ENCODE data around the gene PTH1R. TPM values are rescaled to one million over a fixed set of nuclear protein-coding genes. Genes with fewer than 3 reads are reported as not detected.

Gene PTH1R
- under 0.01 TPM for total RNA-seq

DNA sequence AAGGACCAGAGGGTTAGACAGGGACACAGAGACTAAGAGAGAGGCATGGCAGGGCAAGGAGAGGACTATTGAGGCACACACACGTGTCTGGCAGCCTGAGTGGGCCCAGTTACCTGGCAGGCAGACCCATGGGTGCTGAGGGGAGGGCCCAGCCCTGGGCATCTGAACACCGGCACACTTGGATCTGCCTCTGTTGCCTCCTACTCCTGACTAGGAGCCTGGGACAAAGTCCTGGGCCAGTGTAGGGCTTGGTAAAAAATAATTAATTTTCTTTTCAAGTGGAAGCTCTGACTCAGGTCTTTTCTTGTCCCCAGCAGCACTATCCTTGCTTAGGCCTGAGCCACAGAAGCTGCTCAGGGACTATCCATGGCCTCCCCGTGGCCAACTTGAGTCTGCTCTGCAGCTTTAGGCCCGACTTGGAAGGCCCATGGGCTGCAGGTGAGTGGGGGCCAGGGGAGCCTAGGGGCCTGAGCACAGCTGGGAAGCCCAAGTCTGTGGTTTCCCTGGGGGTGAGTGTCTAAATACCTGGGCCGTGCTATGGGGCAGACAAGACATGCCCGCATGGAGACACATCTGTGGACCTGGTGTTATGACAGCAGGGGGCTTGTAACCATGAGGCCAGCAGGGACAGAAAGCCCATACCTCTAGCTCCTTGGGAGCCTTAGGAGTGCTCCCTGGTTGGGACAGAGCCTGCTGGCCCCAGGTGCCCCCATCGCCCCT is at the start of gene PTH1R:
TSS of gene PTH1R (plus strand) at position 316 of the 720 bp plus-strand sequence. CDS start 5,839 bp downstream, outside the sequence.
- DNase-seq (ENCODE audit: low read depth in 2 of 3, low spot score in 2 of 3): no peak

DNA sequence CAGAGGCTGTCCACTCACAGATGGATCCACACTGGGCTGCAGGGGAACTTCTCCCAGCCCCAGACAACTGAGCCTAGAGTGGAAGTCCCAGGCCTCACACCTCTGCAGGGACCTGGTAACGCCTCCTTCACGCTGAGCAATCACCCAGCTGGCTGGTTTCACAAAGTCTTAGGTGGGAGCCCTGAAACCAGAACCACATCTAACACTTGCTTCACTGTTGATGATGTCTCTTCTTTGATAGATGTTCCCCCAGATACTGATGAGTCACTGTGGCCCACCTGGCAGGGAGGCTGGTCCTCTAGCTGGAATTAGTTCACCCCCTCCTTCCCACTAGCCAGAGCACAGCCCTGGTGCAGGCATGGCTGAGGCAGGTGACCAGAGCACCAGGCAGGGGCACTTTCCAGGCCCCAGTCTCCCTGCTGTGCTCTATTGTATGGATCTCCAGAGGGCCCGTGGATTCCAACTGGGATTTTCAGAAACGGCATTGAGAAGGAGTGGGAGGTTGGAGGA is 47.8 kb upstream of the PTH1R start:
- DNase-seq (ENCODE audit: low read depth in 2 of 3, low spot score in 2 of 3): no peak

DNA sequence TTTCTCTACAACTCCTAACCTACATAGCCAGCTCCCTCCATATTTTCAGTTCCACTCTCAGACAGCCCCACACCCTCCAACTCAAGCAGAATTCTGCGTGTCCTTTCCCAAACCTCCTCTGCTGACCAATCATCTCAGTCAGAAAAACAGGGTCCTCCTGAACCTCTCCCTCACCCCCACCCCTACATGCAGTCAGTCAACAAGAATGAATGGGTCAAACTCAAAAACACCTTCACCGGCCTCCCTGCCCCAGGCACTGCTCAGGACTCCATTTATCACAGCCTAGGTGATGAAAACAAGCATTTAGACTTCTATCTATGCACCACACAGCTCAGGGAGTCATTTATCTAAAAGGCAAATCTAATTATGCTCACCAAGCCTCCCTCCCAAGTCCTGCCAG is 46.7 kb upstream of the PTH1R start:
- no peak for DNase-seq (ENCODE audit: low read depth in 2 of 3, low spot score in 2 of 3)

DNA sequence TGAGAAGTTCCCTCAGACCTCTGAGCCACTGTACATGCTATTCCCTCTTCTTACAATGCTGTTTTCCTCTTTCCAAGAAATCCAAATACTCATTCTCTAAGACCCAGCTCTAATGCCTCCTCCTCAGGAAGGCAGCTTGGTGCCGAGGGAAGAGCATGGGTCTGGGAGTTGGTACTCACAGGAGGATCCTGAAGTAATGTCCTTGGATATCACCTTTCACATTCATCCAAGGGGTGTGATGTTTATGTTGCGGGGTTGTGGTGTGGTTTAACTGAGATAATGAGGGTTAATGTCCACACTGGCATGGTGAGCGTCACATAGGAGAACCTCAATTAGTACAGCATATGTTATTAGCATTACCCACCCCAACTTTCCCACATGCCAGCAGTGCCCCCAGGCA is 46.2 kb upstream of the PTH1R start:
- DNase-seq (ENCODE audit: low read depth in 2 of 3, low spot score in 2 of 3): no peak

DNA sequence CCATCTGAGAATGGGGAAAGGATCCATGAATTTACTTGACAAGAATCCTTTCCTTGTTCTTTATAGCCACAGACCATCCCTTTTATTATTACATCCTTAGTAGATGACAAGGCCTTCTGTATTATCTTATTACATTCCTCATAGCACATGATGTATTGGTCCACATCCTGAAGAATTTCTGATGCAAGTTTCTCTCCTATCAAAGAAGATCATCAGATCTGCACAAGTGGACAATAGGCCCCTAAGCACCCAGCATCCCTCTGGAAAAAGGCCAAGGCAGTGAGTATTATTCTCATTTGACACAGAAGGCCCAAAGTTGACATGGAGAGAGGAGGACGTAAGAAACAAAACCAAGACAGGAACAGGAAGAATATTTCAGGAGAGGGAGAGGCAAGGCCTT is 45.7 kb upstream of the PTH1R start:
- DNase-seq (ENCODE audit: low read depth in 2 of 3, low spot score in 2 of 3): no peak

DNA sequence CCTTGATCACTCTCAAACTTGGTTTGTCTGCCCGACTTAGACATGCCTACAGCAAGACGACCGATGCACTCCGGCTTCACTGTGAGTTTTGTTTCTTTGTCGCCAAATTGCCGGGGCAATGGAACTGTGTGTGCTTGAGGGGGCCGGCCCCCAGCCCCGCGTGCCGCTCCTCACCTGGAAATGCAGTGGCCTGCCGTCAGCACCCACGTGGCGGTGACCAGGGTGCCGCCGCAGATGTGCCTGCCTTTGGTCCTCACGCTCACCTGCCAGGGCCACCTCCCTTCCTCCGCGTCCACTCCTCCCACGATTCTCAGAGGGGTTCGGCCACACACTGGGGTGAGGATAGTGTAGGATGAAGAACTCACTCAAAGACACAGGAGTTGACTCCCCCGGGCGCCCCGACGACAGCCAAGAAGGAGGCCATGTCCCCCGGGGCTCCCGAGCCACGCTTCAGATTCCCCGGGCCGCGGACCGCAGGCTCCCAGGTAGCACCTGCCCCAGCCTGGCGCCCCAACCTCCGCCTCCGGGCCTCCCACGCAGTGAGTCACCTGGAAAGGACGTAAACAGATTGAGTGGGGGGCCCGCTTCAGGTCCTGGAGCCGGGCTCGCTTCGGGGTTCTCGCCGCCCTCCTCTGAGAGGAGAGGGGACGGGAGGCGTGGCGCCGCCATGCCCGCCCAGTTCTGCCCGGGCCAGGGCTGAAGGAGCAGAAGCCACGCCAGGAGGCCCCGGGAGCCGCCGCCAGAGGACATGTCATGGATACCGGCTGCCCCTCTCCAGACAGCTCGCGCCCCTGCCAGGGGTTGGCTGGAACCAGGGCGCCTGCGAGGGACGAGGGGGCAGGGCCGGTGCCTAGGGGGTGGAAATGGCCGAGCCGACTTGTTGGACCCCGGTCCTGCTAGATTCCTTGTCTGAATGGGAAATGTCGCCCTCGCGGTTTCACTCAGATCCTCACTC is 43.9 kb upstream of the PTH1R start:
- DNase-seq (ENCODE audit: low read depth in 2 of 3, low spot score in 2 of 3): no peak

DNA sequence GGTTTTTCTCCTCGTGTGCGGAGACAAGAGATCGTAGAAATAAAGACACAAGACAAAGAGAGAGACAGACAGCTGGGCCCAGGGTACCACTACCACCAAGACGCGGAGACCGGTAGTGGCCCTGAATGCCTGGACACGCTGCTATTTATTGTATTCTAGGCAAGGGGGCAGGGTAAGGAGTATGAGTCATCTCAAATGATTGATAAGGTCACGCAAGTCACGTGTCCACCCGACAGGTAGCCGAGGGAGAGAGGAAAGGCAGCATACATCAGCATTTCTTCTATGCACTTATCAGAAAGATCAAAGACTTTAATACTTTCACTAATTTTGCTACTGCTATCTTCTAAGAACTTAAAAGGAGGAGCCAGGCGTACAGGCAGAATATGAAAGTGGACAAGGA is 42.5 kb upstream of the PTH1R start:
- DNase-seq (ENCODE audit: low read depth in 2 of 3, low spot score in 2 of 3): no peak

DNA sequence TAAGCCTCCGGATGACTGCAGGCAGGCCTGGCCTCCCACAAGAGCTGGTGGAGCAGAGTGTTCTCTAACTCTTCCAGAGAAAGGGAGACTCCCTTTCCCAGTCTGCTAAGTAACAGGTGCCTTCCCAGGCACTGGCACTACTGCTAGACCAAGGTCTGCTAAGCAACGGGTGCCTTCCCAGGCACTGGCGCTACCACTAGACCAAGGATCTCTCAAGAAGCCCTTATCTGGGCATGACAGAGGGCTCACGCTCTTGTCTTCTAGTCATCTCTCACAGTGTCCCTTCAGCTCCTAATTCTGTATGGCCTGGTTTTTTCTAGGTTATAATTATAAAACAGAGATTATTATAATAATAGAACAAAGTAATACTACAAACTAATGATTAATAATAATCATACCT is 42.0 kb upstream of the PTH1R start:
- DNase-seq (ENCODE audit: low read depth in 2 of 3, low spot score in 2 of 3): no peak

DNA sequence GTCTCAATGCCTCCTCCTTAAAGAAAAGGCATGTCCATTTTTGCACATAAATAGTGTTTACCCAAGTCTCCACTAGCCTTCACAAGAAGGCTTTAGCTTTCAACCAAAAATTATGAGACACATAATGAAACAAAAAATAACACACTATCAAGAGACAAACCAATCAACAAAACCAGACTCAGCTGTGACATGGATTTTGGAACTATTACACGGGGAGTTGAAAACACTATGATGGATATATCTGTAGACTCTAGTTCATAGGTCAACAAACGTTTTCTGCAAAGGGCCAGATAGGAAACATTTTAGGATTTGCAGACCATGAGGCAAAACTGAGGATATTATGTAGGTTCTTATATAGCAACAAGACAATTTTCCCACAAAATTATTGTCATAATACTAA is 39.2 kb upstream of the PTH1R start:
- no peak for DNase-seq (ENCODE audit: low read depth in 2 of 3, low spot score in 2 of 3)

DNA sequence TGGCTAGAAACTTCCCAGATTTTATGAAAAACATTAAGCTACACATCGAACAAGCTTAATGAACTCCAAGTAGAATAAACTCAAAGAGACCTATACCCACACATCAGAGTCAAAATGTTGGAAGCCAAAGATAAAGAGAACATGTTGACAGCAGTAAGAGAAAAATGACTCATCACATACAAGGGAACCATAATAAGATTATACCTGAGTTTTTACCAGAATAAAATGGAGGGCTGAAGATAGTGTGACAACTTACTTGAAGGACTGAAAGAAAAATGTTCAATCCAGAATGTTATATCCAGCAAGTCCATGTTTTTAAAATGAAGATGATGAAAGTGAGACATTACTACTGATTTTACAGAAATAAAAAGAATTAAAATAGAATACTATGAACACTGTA is 37.0 kb upstream of the PTH1R start:
- no peak for DNase-seq (ENCODE audit: low read depth in 2 of 3, low spot score in 2 of 3)

DNA sequence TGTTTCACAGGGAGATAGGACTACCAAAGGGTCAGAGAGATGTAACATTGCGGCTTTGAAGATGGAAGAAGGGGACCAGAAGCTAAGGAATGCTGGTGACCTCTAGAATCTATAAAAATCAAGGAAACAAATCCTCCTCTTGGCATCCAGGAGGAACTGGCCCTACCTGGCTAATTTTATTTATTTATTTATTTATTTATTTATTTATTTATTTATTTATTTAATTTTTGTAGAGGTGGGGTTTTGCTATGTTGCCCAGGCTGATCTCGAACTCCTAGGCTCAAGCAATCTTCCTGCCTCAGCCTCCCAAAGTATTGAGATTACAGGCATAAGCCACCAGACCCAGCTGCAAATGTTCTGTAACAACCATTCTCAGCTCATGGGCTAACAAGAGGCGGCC is 34.0 kb upstream of the PTH1R start:
- DNase-seq (ENCODE audit: low read depth in 2 of 3, low spot score in 2 of 3): no peak

DNA sequence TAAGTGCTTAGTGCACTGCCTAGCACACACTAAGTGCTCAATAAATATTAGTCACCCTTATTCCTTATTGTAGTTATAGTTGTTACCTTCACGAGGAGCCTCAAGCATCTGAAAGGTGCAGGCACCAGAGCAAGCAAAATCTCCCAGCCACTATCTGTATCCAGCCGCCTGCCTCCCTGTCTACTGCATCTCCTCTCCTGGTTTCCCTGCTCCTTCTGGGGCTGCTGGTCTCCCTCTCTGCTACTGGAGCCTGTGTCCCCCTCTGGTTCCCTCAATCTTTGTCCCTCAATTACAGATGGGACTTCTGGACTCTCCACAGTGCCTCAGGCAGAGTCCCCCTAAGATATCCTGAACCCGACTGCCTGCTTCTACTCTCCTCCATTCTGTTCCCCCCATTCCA is 33.1 kb upstream of the PTH1R start:
- DNase-seq (ENCODE audit: low read depth in 2 of 3, low spot score in 2 of 3): no peak

DNA sequence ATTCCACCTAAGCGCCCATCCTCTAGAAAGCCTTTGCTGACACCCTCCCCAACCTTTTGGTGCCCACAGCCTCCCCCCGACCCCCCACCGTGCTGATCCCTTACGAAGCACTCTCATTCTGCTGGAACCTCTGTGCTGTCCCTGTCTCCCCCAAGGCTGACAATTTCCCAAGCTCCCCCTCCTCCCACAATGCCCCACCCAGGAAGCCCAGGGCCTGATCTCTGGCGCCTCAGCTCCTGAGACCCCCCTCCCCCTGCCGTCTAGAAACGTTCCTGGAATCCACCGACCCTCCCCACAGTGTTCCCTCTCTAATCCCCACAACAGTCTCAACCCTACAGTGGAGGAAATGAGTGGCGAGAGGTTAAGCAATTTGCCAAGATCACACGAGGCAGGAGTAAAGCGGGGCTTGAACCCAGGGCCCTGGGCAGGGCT is 32.6 kb upstream of the PTH1R start:
- no peak for DNase-seq (ENCODE audit: low read depth in 2 of 3, low spot score in 2 of 3)

DNA sequence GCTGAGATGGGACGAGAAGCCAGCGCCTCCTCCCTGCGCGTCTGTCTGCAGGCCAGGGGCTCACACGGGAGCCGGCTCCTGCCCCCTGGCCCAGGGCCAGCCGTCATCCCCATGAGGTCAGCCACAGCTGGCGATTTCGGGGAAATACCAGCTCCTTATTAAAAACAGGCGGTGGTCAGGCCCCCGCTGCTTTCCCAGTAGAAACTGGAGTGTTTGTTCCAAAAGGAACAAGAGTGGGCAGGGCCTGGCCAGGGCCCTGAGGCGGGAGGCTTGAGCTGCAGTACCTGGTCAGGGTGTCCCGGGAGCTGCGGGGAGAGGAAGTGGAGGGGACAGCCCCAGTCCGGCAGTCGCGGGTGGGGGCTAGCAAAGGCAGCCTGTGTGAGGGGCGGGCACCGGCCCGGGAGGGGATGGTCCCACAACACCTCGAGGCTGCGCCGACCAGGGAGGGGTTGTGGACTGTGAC is 32.1 kb upstream of the PTH1R start:
- DNase-seq (ENCODE audit: low read depth in 2 of 3, low spot score in 2 of 3): peak in 1 of 3 donors; percentile 22

DNA sequence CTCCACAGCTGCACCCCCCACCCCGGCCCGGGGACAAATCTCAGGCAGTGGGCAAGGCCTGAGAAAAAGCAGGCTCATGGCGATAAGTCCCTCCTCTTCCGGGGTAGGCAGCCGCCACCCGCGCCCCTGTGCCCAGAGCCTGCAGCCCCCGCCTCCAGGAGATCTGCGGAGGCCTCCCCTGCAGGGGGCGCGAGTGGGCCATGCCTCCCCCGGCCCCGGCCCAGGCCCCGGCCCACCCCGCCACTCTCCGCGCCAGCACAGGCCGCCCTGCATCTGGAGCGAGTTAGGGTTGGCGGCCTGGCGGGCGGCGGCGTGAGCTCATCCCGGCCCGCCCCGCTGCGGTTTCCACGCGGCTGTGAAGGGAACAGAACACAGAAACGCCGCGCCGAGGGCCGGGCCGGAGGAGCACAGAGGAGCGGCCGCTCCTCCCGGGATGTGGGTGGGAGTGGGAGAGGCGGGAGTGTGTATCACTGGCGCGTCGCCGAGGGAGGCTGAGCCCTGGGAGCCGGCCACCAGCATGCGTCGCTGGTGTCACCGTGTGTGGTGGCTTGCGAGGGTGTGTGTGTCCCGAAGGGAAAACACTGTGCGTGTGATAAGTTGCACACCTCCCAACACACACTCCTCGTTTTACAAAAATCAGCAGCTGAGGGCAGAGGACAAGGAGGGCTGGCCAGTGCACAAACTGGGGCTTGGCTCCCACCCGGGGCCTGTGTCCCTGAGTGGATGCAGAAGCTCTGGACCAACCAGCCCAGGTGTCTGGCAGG is 31.5 kb upstream of the PTH1R start:
- DNase-seq (ENCODE audit: low read depth in 2 of 3, low spot score in 2 of 3): peak; percentile 46 to 91 (median 85)

DNA sequence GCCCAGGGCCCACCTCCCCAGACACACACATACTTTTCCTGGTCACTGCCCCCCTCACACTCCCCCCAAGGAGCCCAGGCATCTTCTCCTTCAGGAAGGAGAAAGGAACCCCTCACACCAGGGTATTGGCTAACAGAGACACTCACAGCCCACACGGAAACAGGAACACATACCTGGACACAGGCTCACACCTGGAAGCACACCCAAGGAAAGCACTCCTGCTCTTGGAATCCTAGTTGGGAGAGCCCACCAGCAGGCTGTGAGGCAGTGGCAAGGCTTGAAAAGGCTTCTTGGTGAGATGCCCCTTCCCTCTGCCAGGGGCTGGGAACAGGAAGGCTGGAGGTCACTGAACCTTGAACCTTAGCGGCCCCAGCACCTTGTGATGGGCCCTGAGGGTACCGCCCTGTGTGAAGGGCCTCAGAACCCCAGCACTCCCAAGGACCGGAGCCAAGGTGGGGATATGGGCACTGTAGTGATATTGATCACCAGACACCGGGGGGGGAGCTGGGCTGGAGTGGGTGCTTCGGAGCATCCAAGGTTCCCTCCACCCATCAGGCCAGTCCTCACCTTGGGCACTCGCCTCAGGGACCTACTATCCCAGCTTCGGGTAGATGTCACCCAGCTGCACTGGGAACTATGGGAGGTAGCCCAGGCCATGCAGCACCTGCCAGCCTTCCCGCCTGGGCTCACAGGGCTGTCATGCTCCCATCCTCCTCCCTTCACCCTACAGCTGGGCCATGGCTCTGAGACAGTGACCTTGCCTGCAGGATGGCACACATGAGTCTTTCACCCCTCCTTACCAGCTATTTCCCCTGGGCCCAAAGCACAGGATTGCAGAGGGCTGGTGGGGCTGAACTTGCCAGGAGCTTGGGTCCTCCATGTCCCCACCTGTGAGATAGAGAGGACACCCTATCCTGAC is 30.6 kb upstream of the PTH1R start:
- DNase-seq (ENCODE audit: low read depth in 2 of 3, low spot score in 2 of 3): no peak

DNA sequence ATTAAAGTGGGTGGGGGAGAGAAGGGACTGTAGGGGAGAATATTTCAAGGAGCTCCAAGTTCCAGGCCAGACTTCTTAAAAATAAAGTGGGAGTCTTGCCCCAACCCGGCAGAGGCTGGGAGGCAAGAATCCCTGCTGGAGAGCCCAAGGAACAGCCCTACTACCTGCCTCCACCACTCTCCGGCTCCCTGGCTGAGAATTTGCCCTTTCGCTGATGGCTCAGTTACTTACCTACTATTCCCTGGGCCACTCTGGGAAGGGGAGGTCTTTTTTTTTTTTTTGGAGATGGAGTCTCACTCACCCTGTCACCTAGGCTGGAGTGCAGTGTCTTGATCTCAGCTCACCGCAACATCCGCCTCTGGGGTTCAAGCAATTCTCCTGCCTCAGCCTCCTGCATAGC is 29.8 kb upstream of the PTH1R start:
- DNase-seq (ENCODE audit: low read depth in 2 of 3, low spot score in 2 of 3): no peak

DNA sequence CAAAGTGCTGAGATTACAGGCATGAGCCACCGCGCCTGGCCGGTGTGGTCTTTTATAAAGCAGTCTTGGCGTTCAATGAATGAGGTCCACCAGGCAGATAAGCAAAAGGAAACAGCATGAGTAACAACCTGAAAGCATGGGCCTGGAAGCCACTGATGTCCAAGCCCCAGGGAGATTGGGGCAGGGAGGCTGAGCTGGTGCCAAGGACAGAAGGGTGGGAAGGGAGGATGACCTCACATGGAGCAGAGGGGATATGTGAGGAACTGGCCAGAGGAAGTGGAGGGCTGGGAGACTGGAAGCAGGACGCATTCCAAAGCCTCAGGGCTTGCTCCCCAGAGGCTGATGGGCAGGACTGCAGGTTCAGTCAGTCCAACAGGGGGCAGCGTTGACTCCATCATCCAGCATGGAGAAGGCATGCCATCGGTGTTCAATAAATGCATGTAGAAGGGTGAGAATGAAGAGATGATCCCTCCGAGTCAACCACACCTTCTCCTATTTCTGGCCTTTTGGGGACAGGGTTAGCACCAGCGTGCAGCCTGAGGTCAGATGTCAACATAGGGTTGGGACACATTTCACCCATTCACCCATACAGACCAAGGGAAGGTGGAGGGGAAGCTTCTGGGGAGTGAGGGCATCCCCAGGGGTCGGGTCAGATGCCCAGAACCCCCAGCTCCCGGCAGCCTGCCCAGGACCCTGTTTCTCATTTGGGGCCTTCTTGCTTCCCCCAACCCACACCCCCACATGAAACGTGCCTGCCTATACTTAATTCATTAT is 29.1 kb upstream of the PTH1R start:
- peak in 1 of 3 donors; percentile 33 for DNase-seq (ENCODE audit: low read depth in 2 of 3, low spot score in 2 of 3)

DNA sequence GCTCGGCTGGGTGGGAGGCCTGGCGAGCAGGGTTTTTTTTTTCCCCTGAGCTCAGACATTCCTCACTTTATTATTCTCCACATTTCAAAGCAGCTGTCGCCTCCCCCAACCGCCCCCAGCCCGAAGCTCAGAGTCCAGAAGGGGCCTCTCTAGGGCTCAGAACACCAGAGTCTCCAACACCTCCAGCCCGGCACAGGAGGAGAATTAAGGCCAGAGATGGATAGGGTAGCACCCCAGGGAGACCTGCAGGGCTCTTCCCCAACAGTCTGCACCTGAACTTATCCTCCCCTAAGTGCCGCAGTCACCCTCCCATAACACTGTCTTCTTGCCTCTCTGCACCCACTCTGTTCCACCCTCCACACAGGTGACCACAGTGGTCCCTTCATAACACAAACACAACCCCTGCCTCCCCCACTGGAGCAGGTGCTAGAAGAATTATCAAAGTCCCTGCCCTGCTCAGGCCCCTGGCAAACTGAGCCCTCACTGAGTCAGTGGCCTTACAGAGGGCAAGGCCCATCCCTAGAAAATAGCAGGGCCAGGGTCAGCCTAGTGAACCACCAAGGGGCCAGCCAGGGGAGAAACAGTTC is 28.4 kb upstream of the PTH1R start:
- no peak for DNase-seq (ENCODE audit: low read depth in 2 of 3, low spot score in 2 of 3)
